ENCODE results near the gene POLG2. TPM values are rescaled to one million over a fixed set of nuclear protein-coding genes. Genes with fewer than 3 reads are reported as not detected.

POLG2 gene
- total RNA-seq, 1 donor from 2014 or later: 10.3 TPM

DNA sequence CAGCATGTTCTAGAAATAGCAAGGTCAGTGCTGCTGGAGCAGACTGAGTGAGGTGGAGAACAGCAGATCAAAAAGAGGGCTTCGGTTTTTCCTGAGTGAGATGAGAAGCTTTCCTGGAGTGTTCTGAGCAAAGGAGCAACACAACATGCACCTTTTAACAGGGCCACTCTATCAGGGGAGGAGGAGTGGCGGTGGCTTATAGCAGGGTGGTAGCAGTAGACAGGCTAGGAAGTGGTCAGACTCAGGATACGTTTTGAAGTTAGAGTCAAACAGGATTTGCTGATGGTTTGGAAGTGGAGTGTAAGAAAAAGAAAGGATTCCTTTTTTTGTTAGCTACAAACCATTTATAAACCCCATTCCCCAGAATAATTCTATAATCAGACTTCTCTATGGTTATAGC, 12.5 kb downstream of the POLG2 start:
- TF ChIP-seq, protein P1, sequence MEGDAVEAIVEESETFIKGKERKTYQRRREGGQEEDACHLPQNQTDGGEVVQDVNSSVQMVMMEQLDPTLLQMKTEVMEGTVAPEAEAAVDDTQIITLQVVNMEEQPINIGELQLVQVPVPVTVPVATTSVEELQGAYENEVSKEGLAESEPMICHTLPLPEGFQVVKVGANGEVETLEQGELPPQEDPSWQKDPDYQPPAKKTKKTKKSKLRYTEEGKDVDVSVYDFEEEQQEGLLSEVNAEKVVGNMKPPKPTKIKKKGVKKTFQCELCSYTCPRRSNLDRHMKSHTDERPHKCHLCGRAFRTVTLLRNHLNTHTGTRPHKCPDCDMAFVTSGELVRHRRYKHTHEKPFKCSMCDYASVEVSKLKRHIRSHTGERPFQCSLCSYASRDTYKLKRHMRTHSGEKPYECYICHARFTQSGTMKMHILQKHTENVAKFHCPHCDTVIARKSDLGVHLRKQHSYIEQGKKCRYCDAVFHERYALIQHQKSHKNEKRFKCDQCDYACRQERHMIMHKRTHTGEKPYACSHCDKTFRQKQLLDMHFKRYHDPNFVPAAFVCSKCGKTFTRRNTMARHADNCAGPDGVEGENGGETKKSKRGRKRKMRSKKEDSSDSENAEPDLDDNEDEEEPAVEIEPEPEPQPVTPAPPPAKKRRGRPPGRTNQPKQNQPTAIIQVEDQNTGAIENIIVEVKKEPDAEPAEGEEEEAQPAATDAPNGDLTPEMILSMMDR (IDR thresholded peaks at IDR 0.05): no peak
- Mint-ChIP-seq H3K9me3 (ENCODE audit: low read depth) (no peaks in the 10 kb centered on the region), H3K4me1 (ENCODE audit: low read depth) (no peaks in the 10 kb centered on the region), H3K27ac (ENCODE audit: unreplicated experiment) (no peak overlapping the region), H3K36me3 (ENCODE audit: low read depth) (peaks cover 17% of the 10 kb centered on the region), H3K4me3 (ENCODE audit: unreplicated experiment) (no peak overlapping the region), H3K27me3 (ENCODE audit: low read depth) (no peaks in the 10 kb centered on the region)
- no peak for DNase-seq (ENCODE audit: low spot score)

DNA sequence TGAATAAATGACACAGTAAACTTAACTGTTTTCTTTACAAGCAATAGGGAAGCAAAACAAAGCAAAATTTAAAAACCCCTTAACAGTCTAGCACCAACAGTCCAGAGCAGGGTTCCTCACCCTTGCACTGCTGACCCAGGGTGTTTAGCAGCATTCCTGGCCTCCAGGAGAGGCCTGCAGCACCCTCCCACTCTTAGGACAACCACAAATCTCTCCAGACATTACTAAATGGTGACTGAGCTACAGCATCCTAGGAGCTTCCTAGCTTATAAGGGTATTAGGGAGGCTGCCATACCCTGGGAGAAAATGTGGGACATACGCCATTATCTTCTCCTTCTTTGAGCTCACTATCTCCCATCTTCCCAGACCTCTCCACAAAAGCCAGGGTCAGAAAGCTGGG, 15.9 kb downstream of the POLG2 start:
- H3K27me3 Mint-ChIP-seq (ENCODE audit: low read depth): no peaks in the 10 kb centered on the region
- H3K4me1 Mint-ChIP-seq (ENCODE audit: low read depth): peaks cover 4% of the 10 kb centered on the region
- no peak overlapping the region for H3K27ac Mint-ChIP-seq (ENCODE audit: unreplicated experiment)
- DNase-seq (ENCODE audit: low spot score): no peak
- no peaks in the 10 kb centered on the region for H3K9me3 Mint-ChIP-seq (ENCODE audit: low read depth)
- H3K36me3 Mint-ChIP-seq (ENCODE audit: low read depth): peaks cover 16% of the 10 kb centered on the region
- TF ChIP-seq, protein P1 (IDR thresholded peaks at IDR 0.05): no peak
- H3K4me3 Mint-ChIP-seq (ENCODE audit: unreplicated experiment): no peak overlapping the region

DNA sequence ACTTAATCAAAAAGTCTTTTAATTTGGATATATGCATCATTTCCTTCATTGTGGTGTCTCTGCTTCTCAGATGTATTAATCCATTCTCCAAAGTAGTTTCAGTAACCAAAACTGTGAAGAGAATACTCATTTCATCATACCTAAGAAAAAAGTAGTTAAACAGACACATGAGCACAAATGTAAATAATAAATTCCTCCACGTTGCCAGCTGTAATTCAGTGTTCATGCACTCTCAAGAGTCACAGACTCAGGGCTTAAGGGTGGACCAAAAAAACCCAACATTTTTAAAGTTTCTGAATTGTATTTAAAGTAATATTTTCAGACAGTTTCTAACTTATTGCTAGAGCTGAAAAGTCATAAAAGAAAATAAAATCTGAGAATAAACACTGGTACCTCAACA, 19.0 kb downstream of the POLG2 start:
- no peaks in the 10 kb centered on the region for H3K9me3 Mint-ChIP-seq (ENCODE audit: low read depth)
- H3K27ac Mint-ChIP-seq (ENCODE audit: unreplicated experiment): no peak overlapping the region
- no peak for DNase-seq (ENCODE audit: low spot score)
- H3K4me3 Mint-ChIP-seq (ENCODE audit: unreplicated experiment): no peak overlapping the region
- peaks cover 5% of the 10 kb centered on the region for H3K36me3 Mint-ChIP-seq (ENCODE audit: low read depth)
- H3K4me1 Mint-ChIP-seq (ENCODE audit: low read depth): peaks cover 4% of the 10 kb centered on the region
- TF ChIP-seq, protein P1 (IDR thresholded peaks at IDR 0.05): no peak
- no peaks in the 10 kb centered on the region for H3K27me3 Mint-ChIP-seq (ENCODE audit: low read depth)

DNA sequence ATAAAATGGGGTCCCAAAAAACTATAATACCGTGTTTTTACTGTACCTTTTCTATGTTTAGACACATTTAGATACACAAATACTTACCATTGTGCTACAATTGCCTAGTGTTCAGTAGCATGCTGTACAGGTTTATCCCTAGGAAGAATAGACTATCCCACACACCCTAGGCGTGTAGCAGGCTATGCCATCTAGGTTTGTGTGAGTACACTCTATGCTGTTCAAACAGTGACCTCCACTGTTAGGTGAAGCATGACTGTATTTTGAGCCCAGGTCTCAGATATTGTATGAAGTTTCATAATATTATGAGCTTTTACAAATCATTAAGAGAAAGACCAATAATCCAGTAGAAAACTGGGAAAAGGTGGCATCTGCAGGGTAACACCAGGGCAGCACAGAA, 24.3 kb downstream of the POLG2 start:
- no peaks in the 10 kb centered on the region for H3K36me3 Mint-ChIP-seq (ENCODE audit: low read depth)
- no peak for DNase-seq (ENCODE audit: low spot score)
- no peak overlapping the region for H3K4me3 Mint-ChIP-seq (ENCODE audit: unreplicated experiment)
- TF ChIP-seq, protein P1 (IDR thresholded peaks at IDR 0.05): no peak
- no peaks in the 10 kb centered on the region for H3K27me3 Mint-ChIP-seq (ENCODE audit: low read depth)
- H3K9me3 Mint-ChIP-seq (ENCODE audit: low read depth): no peaks in the 10 kb centered on the region
- H3K4me1 Mint-ChIP-seq (ENCODE audit: low read depth): no peaks in the 10 kb centered on the region
- no peak overlapping the region for H3K27ac Mint-ChIP-seq (ENCODE audit: unreplicated experiment)

DNA sequence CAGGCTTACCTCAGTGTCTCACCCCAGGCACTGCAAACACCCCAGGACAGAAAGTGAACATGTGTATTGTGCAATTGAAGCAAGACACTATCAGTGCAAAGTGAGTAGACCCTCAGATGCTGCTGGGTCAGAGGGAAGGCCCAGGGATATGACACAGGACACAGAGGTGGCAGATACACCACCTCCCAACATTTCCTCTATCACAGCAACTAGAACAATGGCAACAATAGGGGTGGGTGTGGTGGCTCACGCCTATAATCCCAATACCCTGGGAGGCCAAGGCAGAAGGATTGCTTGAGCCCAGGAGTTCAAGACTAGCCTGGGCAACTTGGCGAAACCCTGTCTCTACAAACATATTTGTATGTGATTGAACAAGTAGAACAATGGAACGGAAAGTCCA, 25.4 kb downstream of the POLG2 start:
- H3K4me3 Mint-ChIP-seq (ENCODE audit: unreplicated experiment): no peak overlapping the region
- H3K9me3 Mint-ChIP-seq (ENCODE audit: low read depth): no peaks in the 10 kb centered on the region
- TF ChIP-seq, protein P1 (IDR thresholded peaks at IDR 0.05): no peak
- H3K4me1 Mint-ChIP-seq (ENCODE audit: low read depth): no peaks in the 10 kb centered on the region
- DNase-seq (ENCODE audit: low spot score): no peak
- no peaks in the 10 kb centered on the region for H3K27me3 Mint-ChIP-seq (ENCODE audit: low read depth)
- no peak overlapping the region for H3K27ac Mint-ChIP-seq (ENCODE audit: unreplicated experiment)
- H3K36me3 Mint-ChIP-seq (ENCODE audit: low read depth): no peaks in the 10 kb centered on the region
